Measurements from ENCODE around the gene ASTN2. TPM values are rescaled to one million over a fixed set of nuclear protein-coding genes. Genes with fewer than 3 reads are reported as not detected.

ASTN2 gene
- total RNA-seq, 1 experiment from 2014 or later: 4.8 TPM

DNA sequence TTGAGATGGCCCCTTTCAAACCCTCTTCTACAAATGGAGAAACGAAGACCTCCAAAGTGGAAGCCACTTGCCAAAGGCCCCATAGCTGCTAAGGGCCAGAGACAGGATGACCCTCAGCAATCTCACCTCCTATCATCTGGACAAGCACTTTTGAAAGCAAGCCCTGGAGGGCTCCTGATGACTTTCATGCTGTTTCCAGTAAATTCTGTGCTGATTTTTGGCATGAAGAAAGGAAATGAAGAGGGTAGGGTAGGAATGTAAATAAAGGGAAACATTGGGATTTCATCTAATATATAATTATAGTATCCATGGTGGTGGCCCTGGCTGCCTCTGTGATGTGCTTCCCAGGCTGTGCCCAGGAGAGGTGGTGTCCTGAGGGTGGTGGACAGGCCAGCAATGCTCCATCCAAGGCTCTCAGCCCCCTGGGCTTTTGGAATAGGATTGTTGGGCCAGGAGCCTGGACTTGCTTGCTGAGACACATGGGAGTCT is 935.8 kb downstream of the ASTN2 start:
- Histone ChIP-seq H4K20me1 (ENCODE audit: insufficient read depth) (no peaks in the 10 kb centered on the region), H3K9me2 (ENCODE audit: insufficient read depth) (no peaks in the 10 kb centered on the region), H3K4me3 (replicated peaks in 1 of 2; ENCODE audit: low read depth in 1 of 2, low read length in 2 of 2) (no peak overlapping the region), H3K9ac (ENCODE audit: low read length) (no peak overlapping the region), H3K36me3 (ENCODE audit: control insufficient read depth in 1 of 2, insufficient read depth in 2 of 2, low read length in 2 of 2) (no peaks in the 10 kb centered on the region), H3K27me3 (ENCODE audit: insufficient read depth, low read length) (no peaks in the 10 kb centered on the region), H3K9me3 (ENCODE audit: control insufficient read depth in 1 of 2, insufficient read depth in 1 of 2, low read depth in 1 of 2, low read length in 2 of 2) (no peaks in the 10 kb centered on the region), H3K4me2 (ENCODE audit: low read length) (no peak overlapping the region), H3K4me1 (ENCODE audit: control insufficient read depth in 1 of 2, insufficient read depth in 2 of 2, low read length in 2 of 2) (no peaks in the 10 kb centered on the region), H3K27ac (ENCODE audit: low read depth, low read length) (no peak overlapping the region), H2AFZ (ENCODE audit: low read depth, low read length, poor library complexity, severe bottlenecking) (no peak overlapping the region), H3K79me2 (ENCODE audit: insufficient read depth, low read length) (no peaks in the 10 kb centered on the region)
- no TSS peak for BruUV-seq (replicated peaks)
- DNase-seq (ENCODE audit: low read depth, low spot score) (no peak), ATAC-seq (no peak)
- ChIA-PET CTCF (no interaction called here), POLR2A (no interaction called here), RAD21 (ENCODE audit: low non-redundant PET in 1 of 2, low total read pairs in 2 of 2, uncharacterized antibody in 2 of 2, unreplicated experiment in 2 of 2) (interaction anchor here in 1 of 2 experiments (0.7 kb wide), 1 partner anchor 158 kb away, joined by 3 read pairs; no protein-coding TSS in a partner anchor)
- TF ChIP-seq EGR1 (IDR thresholded peaks at IDR 0.05; ENCODE audit: low read depth) (no peak), CEBPB (IDR thresholded peaks at IDR 0.05; ENCODE audit: low read depth) (no peak), JUND (IDR thresholded peaks at IDR 0.05) (no peak), YY1 (IDR thresholded peaks at IDR 0.05; ENCODE audit: extremely low read depth, insufficient replicate concordance, low read depth, low read length) (no peak)
- TF ChIP-seq, protein P1, sequence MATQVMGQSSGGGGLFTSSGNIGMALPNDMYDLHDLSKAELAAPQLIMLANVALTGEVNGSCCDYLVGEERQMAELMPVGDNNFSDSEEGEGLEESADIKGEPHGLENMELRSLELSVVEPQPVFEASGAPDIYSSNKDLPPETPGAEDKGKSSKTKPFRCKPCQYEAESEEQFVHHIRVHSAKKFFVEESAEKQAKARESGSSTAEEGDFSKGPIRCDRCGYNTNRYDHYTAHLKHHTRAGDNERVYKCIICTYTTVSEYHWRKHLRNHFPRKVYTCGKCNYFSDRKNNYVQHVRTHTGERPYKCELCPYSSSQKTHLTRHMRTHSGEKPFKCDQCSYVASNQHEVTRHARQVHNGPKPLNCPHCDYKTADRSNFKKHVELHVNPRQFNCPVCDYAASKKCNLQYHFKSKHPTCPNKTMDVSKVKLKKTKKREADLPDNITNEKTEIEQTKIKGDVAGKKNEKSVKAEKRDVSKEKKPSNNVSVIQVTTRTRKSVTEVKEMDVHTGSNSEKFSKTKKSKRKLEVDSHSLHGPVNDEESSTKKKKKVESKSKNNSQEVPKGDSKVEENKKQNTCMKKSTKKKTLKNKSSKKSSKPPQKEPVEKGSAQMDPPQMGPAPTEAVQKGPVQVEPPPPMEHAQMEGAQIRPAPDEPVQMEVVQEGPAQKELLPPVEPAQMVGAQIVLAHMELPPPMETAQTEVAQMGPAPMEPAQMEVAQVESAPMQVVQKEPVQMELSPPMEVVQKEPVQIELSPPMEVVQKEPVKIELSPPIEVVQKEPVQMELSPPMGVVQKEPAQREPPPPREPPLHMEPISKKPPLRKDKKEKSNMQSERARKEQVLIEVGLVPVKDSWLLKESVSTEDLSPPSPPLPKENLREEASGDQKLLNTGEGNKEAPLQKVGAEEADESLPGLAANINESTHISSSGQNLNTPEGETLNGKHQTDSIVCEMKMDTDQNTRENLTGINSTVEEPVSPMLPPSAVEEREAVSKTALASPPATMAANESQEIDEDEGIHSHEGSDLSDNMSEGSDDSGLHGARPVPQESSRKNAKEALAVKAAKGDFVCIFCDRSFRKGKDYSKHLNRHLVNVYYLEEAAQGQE (IDR thresholded peaks at IDR 0.05; ENCODE audit: low read depth): no peak
- TF ChIP-seq, protein P2, sequence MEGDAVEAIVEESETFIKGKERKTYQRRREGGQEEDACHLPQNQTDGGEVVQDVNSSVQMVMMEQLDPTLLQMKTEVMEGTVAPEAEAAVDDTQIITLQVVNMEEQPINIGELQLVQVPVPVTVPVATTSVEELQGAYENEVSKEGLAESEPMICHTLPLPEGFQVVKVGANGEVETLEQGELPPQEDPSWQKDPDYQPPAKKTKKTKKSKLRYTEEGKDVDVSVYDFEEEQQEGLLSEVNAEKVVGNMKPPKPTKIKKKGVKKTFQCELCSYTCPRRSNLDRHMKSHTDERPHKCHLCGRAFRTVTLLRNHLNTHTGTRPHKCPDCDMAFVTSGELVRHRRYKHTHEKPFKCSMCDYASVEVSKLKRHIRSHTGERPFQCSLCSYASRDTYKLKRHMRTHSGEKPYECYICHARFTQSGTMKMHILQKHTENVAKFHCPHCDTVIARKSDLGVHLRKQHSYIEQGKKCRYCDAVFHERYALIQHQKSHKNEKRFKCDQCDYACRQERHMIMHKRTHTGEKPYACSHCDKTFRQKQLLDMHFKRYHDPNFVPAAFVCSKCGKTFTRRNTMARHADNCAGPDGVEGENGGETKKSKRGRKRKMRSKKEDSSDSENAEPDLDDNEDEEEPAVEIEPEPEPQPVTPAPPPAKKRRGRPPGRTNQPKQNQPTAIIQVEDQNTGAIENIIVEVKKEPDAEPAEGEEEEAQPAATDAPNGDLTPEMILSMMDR (IDR thresholded peaks at IDR 0.05 in 2 of 3, conservative IDR thresholded peaks at IDR 0.05 in 1 of 3; ENCODE audit: borderline replicate concordance in 1 of 3, insufficient read depth in 1 of 3, low read depth in 2 of 3, low read length in 2 of 3): no peak
- intact Hi-C loops (cut with micrococcal nuclease): no loop called here
